Activated CD8-positive, alpha-beta memory T cell treated with anti-CD3 and anti-CD28 coated beads for 1 hour (primary cell): ENCODE data around the gene ARHGDIG.

Experiments
- DNase-seq, 2 donors: peaks; one replicate each; pipeline ENCODE4 v3.0.0-alpha.2; 2020; ENCODE audit warnings: low read depth in 1 of 2; ENCODE audit errors: extremely low read depth in 1 of 2

Gene ARHGDIG

GRCh38 chr16:293043-293775 lies 12.8 kb downstream of the ARHGDIG start:
- no peak for DNase-seq

DNA sequence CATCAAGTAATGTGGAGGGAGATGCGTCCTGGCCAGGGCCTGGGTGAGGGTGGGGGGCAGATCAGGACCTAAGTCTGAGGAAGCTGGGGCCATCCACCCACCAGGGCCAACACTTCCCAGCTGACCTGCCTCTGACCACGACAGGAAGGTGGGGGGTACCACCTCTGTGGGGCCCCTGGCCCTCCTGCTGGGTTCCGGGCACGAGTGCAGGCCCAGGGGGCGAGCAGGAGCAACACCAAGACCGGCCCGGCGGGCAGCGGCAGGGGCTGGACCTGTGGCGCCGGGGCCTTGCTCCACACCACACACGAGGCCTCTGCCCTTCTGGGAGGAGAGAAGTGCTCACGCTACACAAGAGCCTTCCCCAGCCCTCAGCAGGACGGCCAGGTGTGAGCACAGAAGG lies 15.9 kb downstream of the ARHGDIG start:
- DNase-seq = no peak

DNA sequence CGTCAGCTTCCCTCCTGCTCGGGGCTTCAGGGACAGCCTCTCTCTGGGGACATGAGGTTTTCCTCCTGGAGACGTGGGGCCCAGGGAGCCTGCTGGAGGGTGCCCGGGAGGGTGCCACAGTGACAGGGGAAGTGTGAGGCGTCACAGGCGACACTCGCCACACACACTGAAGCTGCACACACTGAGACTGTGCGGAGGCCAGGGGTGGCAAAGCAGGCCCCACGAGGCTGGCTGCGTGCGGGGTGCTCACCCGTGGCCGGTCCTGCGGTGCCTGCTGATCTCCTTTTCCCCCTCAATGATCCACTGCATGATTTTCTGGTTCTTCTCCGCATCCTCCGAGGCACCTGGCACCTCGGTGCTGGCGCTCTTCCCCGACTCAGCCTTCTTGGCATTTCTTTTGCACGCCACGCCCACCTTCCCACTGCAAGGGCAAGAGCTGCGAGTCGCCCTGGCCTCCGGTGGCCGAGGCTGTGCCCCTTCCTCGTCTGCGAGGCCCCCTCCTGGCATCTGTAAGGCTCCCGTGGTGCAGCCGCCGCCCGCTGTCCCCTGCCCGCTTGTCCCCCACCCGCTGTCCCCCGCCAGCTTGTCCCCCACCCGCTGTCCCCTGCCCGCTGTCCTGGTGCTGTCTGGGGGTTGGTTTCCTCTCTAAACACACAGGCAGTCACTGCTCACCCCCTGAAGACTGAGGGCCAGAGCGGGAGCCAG lies 16.6 kb downstream of the ARHGDIG start:
- no peak for DNase-seq

DNA sequence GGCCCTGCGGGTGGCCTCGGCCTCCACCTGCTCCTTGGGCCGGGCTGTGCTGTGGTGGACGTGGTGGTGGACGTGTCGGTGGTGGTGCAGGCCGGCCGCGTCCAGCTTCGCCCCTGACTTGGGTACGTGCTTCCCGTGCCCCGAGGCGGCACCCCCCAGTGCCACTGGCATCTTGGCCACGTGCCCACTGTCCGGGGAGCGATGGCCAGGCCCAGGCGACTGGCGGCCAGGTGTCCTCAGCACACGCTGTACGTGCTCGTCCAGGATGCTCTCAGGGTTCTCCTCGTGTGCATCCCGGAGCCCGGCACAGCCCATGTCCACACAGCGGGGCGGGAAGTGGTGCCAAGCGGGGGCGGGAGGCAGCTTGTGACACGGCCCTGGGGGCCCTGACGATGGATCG lies 17.4 kb downstream of the ARHGDIG start:
- DNase-seq = no peak

DNA sequence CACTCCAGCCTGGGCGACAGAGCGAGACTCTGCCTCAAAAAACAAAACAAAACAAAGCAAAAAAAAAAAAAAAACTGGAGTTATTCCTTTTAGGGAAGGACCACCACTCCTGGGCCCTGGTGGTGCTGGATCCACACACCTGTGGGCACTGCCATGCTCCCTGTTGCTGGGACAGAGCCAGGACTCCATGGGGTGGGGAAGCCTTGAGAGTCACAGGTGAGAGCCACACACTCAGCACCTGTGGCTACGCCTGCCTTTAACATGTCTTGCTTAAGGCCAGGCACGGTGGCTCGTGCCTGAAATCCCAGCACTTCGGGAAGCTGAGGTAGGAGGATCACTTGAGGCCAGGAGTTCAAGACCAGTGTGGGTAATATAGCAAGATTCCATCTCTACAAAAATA lies 20.8 kb downstream of the ARHGDIG start:
- DNase-seq = no peak

DNA sequence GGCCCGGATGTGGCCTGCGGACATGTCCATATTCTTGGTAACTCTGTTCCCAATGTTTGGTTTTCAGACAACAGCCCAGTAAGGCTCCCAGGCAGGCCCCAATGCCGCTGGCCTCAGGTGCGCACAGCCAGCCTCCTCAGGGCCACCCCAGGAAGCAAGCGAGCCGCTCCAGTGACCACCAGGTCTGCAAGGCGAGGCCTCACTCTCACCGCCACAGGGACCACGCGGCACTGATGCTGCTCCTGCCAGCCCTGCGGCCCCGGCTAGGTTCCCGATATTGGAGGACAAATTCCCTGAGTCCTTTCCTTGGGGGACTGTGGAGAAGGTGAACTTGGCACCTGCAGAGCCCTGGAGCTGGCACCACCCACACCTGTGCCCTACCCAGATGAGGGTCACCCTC lies 21.6 kb downstream of the ARHGDIG start:
- no peak for DNase-seq

- no peak for DNase-seq
These were observed 23.5 kb downstream of the ARHGDIG start for GRCh38 chr16:303760-304505.

DNA sequence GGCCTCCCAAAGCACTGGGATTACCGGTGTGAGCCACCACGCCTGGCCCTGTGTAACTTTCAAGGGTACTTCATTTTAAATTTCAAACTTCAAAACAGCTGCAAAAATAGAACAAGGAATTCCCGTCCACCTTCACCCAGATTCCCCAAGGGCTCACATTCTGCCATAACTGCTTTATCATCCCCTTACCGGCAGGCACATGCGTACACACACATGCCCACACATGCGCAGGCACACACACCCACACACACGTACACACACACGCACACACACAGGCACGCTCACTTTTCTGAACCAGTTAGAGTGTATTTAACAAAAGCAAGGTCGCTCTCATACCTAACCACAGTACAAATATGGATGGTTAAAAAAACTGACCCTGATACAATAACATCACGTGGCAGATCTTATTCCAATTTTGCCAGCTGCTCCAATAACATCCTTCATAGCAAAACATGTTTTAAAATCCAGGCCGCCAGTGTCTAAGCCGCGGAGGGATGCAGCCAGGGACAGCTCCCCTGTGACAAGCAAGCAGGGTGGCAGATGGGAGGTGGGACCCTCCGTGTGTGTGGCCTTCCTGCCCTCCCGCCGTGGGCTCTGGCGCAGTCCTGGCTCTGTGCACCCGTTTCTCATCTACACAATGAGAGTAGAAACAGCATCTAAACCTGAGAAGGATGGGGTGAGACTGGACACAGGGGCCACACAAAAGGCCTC lies 25.7 kb downstream of the ARHGDIG start:
- no peak for DNase-seq

DNA sequence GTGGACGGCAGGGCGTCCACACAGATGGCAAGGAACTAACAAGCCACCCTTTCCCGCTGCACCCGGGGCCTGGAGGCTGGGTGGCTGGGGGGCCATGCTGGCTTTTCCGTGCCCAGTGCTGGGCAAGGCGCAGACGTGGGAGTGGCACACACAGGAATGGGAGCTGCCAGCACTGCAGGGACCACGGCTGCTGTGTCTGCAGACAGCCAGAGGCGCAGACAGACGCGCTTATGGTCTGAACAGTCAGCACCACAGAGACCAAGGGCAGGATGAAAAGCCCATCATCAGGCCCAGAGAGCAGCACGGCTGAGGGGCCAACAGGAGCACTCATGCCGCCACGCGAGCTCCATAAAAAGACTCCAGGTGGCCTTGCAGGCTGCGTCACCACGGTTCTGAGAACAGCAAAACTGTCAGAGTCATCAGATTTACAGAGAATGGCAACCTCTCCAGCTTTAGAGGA lies 26.6 kb downstream of the ARHGDIG start:
- no peak for DNase-seq

DNA sequence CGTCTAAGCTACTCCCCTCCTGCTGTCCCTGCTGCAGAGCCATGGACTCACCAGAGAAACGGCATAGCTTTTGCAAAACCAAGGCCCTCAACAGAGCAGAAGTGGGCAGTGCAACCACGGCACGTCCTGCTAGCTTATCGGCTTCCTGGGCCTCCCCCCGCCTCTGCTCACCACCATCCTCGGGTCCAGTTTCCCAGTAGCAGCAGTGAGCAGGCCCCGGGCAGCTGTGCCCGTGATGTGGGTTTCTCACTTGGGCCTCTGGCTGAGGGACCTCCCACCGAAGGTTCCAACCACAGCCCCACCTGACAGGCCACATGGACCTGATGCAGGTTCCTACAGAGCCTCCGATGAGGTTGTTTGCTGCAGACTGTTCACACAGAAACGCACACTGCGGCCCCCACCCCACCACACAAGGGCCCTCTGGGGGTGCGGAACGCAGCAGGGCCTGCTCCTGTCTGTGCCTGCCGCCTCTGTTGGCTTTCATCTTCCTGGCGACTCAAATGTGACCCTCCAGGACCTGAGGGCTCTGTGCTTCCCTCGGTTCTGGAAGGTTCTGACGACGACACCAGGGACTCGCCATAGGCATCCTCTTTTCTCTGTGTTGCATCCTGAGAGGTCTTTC lies 27.4 kb downstream of the ARHGDIG start:
- no peak for DNase-seq

DNA sequence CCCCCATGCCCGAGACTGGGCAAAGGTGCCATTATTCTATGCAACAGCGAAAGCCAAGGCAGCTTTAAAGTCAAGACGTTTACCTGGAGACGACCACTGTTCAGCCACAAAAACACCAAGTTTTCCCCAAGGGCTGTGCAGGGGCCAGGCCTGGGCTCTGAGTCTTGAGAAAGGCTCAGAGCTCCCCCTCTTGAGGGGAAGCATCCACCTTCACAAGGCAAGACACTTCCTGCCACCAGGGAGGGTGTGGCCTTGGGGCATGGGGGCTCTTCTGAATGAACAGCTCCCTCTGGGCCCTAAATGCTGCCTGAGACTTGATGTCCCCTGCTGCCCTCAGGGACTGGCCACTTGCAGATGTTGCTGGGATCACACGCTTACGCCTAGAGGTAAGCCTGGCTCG lies 29.1 kb downstream of the ARHGDIG start:
- no peak for DNase-seq

DNA sequence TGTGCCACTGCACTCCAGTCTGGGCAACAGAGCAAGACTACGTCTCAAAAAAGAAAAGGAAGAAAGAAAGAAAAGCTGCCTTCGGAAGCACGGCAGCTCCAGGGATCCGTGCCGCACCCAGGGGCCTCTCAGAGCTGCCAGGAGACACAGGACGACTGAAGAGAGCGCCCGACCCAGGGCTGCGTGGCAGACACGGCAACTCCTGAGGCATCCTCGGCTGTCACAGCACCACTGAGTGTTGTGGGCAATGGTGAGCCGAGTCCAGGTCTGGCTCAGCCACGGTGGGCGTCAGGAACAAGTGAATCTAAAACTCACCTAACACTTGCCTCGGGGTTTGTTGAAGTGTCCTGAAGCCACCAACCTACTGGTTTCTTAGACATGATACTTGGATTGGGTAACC lies 31.3 kb downstream of the ARHGDIG start:
- DNase-seq = no peak

- DNase-seq = no peak
These were observed 34.0 kb downstream of the ARHGDIG start for GRCh38 chr16:314351-314750.

DNA sequence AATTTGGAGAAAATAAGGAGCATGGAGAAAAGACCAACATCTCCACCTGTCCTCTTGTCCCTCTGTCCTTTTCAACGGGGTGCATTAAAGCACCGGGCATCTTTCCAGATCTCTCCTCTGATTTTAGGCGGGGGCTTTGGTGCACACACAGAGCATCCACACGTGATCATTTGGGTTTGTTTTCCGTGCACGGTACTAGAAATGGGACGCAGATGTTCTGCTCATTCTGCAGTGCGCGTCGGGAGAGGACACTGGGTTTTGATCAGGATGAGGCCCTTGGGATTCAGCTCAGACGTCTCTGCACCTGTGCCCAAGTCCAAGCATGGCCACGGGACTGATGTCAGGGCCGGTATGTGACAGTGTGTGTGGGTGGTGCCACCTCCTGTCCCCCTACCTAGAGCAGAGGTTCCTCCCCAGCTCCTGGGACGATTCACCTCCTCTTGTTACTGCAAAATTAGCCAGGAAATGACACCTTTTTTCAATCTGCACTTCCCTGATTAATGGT lies 34.5 kb downstream of the ARHGDIG start:
- DNase-seq = no peak

- DNase-seq = no peak
These were observed 36.5 kb downstream of the ARHGDIG start for GRCh38 chr16:316741-317464.

DNA sequence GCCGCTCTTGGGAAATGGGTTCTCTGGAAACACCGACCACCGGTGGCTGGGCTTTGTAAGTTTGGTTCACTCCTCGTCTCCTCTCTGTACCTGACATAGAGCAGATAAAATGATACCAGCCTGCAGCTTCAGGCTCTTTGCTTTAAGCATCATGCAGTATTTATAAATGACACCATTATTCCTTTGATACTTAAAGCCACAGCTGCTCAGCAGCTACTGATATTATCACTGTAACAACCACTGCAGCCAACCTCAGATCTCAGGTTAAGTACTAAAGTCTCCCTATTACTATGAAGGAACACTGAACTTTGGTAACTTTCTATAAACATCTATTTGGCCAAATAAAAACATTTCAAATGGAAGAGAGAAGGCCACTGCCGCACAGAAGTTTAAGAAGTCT lies 37.2 kb downstream of the ARHGDIG start:
- DNase-seq = no peak

- DNase-seq = no peak
These were observed 38.2 kb downstream of the ARHGDIG start for GRCh38 chr16:318628-319027.

GRCh38 chr16:320206-320605 lies 39.8 kb downstream of the ARHGDIG start:
- no peak for DNase-seq

- DNase-seq = no peak
These were observed 41.1 kb downstream of the ARHGDIG start for GRCh38 chr16:321532-321931.
